A673 (cell line): ENCODE measurements around the gene FZD10. TPM values are rescaled to one million over a fixed set of nuclear protein-coding genes. Genes with fewer than 3 reads are reported as not detected.

Experiments
- BruUV-seq: library from RNA; stranded (reverse); fragments of 400-500 nt; replicated peaks from 2 replicates; lab custom pipeline; 2021; lab: Mats Ljungman, UMichigan
- CTCF ChIA-PET: fragments of 300-600 bp; sonication (Branson Sonifier 250); formaldehyde crosslinking; loops from one replicate; lab custom pipeline; 2022; ENCODE audit warnings: antibody characterized with exemption; lab: Charles Lee
- POLR2A ChIA-PET: fragments of 300-600 bp; sonication (Branson Sonifier 250); formaldehyde crosslinking; loops from one replicate; lab custom pipeline; 2022; ENCODE audit warnings: antibody characterized with exemption; ENCODE audit not compliant: low non-redundant PET; lab: Charles Lee
- DNase-seq: peaks from one replicate; pipeline ENCODE4 v3.0.0-alpha.2; 2015; ENCODE audit warnings: low spot score
- H3K27ac ChIP-seq: fragments of 200-600 bp; sonication (generic); 2 replicates; pipeline ENCODE4 v1.5.1; 2016; ENCODE audit warnings: mixed run types, low read depth, mild to moderate bottlenecking, mixed read lengths, antibody characterized with exemption, low read length; ENCODE audit not compliant: poor library complexity, severe bottlenecking
- H3K27me3 ChIP-seq: fragments of 200-600 bp; sonication (generic); replicated peaks from 2 replicates; pipeline ENCODE4 v1.6.1; 2017; ENCODE audit warnings: mixed run types, low read depth, mild to moderate bottlenecking, mixed read lengths, antibody characterized with exemption, low read length; ENCODE audit not compliant: insufficient read depth, poor library complexity
- H3K36me3 ChIP-seq: fragments of 200-600 bp; sonication (generic); 2 replicates; pipeline ENCODE4 v1.6.1; 2016; ENCODE audit warnings: mixed run types, mild to moderate bottlenecking, mixed read lengths, antibody characterized with exemption, low read length; ENCODE audit not compliant: insufficient read depth, poor library complexity, severe bottlenecking
- H3K4me1 ChIP-seq: fragments of 200-600 bp; sonication (generic); 2 replicates; pipeline ENCODE4 v1.6.1; 2017; ENCODE audit warnings: mixed run types, mild to moderate bottlenecking, mixed read lengths, antibody characterized with exemption, low read length; ENCODE audit not compliant: insufficient read depth, poor library complexity, severe bottlenecking
- H3K4me3 ChIP-seq: fragments of 200-600 bp; sonication (generic); 2 replicates; pipeline ENCODE4 v1.5.1; 2016; ENCODE audit warnings: low read depth, mixed run types, mild to moderate bottlenecking, mixed read lengths, low read length; ENCODE audit not compliant: poor library complexity, severe bottlenecking
- H3K9me3 ChIP-seq: fragments of 200-600 bp; sonication (generic); 2 replicates; pipeline ENCODE4 v1.6.1; 2016; ENCODE audit warnings: mixed run types, low read depth, mild to moderate bottlenecking, mixed read lengths, antibody characterized with exemption, low read length; ENCODE audit not compliant: poor library complexity, severe bottlenecking
- EZH2 ChIP-seq: fragments of 200-600 bp; sonication (generic); IDR thresholded peaks from 2 replicates; pipeline ENCODE4 v1.6.1; 2017; ENCODE audit warnings: borderline replicate concordance, low read depth, mild to moderate bottlenecking, mixed read lengths, antibody characterized with exemption, low read length; ENCODE audit not compliant: poor library complexity, severe bottlenecking
- intact Hi-C: fragments of 100-400 bp; cut with micrococcal nuclease; formaldehyde crosslinking; loops from one replicate; pipeline ENCODE4 v1.10.0; 2022; ENCODE audit not compliant: unreplicated experiment
- total RNA-seq: library from RNA; stranded (reverse); gene quantifications from 2 replicates; pipeline ENCODE4 v1.2.3, GENCODE V29; 2021
- TF ChIP-seq, protein P1 (sequence below): fragments of 300-800, 200-600 bp; sonication (generic); conservative IDR thresholded peaks from 2 replicates; pipeline ENCODE4 v1.5.1; 2017; ENCODE audit warnings: low read depth, mild to moderate bottlenecking, antibody characterized with exemption, low read length, moderate library complexity, mixed read lengths

FZD10 gene
- total RNA-seq, 1 experiment from 2014 or later: not detected

DNA sequence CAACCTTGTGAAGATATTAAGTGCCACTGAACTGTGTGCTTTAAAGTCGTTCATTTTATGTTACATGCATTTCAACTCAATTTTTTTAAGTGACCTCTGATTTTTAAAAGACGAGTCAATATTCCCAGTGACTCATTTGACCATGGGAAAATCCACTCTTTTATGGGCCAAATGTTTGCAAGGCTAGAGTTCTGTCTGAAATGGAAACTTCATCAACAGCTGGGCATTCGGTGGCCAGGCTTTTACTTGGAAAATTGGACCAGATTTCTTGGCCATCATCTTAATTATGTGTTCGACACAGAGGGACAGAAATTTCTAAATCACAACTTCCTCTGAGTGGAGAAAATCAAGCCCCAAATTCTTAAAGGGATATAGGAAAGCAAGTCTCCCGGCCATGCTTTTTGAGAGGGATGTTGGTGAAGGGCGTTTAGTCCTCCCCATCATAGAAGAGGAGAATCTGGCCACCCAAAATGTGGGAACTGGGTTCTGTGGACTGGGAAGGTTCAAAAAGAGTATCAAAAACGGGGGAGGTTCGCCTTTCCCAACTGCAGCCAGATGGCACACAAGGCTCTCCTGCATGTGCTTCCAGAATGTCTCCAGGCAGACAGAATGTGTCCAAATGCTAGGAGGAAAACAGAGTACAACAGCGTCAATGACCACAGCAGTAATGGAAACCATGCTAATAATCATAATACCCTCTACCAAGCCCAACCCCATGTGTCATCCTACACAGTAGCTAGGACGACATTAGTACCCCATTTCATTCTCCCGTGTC is 40.9 kb upstream of the FZD10 start:
- ChIA-PET POLR2A (no interaction called here), CTCF (no interaction called here)
- Histone ChIP-seq H3K4me1 (no peaks in the 10 kb centered on the region), H3K27ac (no peak overlapping the region), H3K4me3 (no peak overlapping the region), H3K9me3 (no peaks in the 10 kb centered on the region), H3K36me3 (no peaks in the 10 kb centered on the region), H3K27me3 (no peaks in the 10 kb centered on the region)
- no peak for DNase-seq
- intact Hi-C loops: no loop called here
- TF ChIP-seq EZH2: no peak
- TF ChIP-seq, protein P1, sequence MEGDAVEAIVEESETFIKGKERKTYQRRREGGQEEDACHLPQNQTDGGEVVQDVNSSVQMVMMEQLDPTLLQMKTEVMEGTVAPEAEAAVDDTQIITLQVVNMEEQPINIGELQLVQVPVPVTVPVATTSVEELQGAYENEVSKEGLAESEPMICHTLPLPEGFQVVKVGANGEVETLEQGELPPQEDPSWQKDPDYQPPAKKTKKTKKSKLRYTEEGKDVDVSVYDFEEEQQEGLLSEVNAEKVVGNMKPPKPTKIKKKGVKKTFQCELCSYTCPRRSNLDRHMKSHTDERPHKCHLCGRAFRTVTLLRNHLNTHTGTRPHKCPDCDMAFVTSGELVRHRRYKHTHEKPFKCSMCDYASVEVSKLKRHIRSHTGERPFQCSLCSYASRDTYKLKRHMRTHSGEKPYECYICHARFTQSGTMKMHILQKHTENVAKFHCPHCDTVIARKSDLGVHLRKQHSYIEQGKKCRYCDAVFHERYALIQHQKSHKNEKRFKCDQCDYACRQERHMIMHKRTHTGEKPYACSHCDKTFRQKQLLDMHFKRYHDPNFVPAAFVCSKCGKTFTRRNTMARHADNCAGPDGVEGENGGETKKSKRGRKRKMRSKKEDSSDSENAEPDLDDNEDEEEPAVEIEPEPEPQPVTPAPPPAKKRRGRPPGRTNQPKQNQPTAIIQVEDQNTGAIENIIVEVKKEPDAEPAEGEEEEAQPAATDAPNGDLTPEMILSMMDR: no peak
- no TSS peak for BruUV-seq

DNA sequence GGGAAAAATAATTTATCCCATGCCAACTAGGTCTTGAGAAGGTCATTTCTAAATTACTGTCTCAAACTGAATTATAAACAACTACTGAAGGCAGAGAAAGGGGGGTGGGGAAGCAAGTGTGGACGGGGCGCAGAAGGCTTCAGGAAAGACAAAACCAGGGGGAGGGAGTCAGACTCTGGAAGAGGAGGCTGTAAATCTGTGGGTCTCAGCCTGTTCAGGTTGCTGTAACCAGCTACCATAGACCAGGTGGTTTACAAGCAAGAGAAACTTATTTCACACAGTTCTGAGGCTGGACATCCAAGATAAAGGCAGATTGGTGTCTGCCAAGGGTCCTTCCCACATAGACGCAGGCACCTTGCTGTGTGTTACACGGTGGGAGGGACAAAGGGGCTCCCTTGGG is 39.9 kb upstream of the FZD10 start:
- Histone ChIP-seq H3K4me3 (no peak overlapping the region), H3K27ac (no peak overlapping the region), H3K27me3 (no peaks in the 10 kb centered on the region), H3K4me1 (no peaks in the 10 kb centered on the region), H3K36me3 (no peaks in the 10 kb centered on the region), H3K9me3 (no peaks in the 10 kb centered on the region)
- ChIA-PET CTCF (no interaction called here), POLR2A (no interaction called here)
- intact Hi-C loops: no loop called here
- no peak for TF ChIP-seq EZH2
- TF ChIP-seq, protein P1: no peak
- no peak for DNase-seq
- no TSS peak for BruUV-seq

DNA sequence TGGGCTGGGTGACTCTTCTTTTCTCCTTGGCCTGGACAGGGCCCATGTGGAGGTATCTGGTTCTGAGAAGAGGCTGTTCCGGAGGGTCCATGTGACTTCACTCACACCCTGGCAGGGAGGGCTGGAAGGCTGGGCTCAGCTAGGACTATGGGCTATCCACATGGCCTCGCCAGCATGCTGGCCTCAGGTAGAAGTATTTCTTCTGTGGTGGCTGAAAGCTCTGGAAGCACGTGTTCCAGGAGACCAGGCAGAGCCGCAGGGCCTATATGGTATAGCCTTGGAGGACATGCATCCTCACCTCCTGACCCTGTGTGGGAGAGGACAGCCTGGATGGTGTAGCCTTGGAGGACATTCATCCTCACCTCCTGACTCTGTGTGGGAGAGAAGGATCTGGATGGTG is 38.2 kb upstream of the FZD10 start:
- CTCF ChIA-PET: no interaction called here
- TF ChIP-seq EZH2: no peak
- TF ChIP-seq, protein P1: no peak
- no peak for DNase-seq
- POLR2A ChIA-PET: no interaction called here
- Histone ChIP-seq H3K27me3 (no peaks in the 10 kb centered on the region), H3K27ac (no peak overlapping the region), H3K9me3 (no peaks in the 10 kb centered on the region), H3K4me1 (no peaks in the 10 kb centered on the region), H3K4me3 (no peak overlapping the region), H3K36me3 (no peaks in the 10 kb centered on the region)
- no TSS peak for BruUV-seq
- intact Hi-C loops: no loop called here
